ENCODE measurements around the gene HSPA5.
"Not testable (repeated sequence)": the region's sequence is repeated elsewhere in the genome, so short reads cannot be mapped to it uniquely, and the experiment has no call there.

The HSPA5 gene

DNA sequence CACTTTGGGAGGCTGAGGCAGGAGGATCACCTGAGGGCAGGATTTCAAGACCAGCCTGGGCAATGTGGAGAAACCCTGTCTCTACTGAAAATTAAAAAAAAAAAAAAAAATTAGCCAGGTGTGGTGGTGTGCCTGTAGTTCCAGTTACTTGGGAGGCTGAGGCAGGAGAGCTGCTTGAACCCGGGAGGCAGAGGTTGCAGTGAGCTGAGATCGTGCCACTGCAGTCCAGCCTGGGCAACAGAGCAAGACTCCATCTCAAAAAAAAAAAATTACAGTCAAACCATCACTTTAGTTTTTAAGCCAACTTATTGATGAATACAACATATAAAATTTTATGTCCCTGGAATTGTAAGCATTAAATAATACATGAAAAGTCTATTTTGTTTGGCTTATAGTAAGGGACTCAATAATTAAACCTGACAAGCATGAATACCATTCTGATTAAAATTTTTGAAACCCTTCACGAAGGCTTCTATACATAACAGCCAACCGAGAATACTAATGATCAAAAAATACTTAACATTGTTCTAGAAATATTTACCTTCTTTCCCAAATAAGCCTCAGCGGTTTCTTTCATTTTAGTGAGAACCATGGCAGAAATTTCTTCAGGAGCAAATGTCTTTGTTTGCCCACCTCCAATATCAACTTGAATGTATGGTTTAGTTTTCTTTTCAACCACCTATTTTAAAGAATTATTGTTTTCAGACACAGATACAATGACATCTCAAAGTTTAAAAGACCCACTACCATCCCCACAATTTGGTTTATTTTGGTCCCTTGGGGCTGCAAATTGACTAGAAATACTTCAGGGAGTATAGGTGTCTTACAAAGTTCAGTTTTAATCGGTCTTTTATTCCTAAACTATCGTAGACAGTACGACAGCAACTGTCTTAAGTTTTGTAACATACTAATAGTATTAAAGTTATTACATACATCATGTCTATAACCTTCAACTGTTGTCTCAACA lies 1.2 kb downstream of the HSPA5 start:
- no peak for FAIRE-seq
- no peak for TF ChIP-seq TAF1 (IDR thresholded peaks at IDR 0.05; ENCODE audit: borderline replicate concordance, low read depth, low read length)
- no peak for TF ChIP-seq POLR2AphosphoS5 (IDR thresholded peaks at IDR 0.05; ENCODE audit: low read depth, low read length)
- no peak for TF ChIP-seq POLR2A (IDR thresholded peaks at IDR 0.05; ENCODE audit: low read depth, low read length)
- DNase-seq (ENCODE audit: insufficient read length): no peak

DNA sequence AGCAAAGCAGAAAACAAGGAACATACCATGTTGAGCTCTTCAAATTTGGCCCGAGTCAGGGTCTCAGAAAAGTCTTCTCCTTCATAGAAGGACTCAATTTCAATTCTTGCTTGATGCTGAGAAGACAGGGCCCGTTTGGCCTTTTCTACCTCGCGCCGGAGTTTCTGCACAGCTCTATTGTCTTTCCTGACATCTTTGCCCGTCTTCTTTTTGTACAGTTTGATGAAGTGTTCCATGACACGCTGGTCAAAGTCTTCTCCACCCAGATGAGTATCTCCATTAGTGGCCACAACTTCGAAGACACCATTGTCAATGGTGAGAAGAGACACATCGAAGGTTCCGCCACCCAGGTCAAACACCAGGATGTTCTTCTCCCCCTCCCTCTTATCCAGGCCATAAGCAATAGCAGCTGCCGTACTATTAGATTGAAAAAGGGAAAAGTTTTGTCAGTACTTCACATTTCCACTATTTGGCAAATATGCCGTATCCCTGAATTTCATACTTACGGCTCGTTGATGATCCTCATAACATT lies 2.2 kb downstream of the HSPA5 start:
- DNase-seq (ENCODE audit: insufficient read length) (no peak), FAIRE-seq (no peak)
- TF ChIP-seq POLR2A (IDR thresholded peaks at IDR 0.05; ENCODE audit: low read depth, low read length) (no peak), TAF1 (IDR thresholded peaks at IDR 0.05; ENCODE audit: borderline replicate concordance, low read depth, low read length) (no peak), POLR2AphosphoS5 (IDR thresholded peaks at IDR 0.05; ENCODE audit: low read depth, low read length) (no peak)

- DNase-seq (ENCODE audit: insufficient read length) (no peak), FAIRE-seq (no peak)
- TF ChIP-seq POLR2AphosphoS5 (IDR thresholded peaks at IDR 0.05; ENCODE audit: low read depth, low read length) (0 out of 2 replicates have a peak, but pooled peaks have one; percentile 11), TAF1 (IDR thresholded peaks at IDR 0.05; ENCODE audit: borderline replicate concordance, low read depth, low read length) (no peak), POLR2A (IDR thresholded peaks at IDR 0.05; ENCODE audit: low read depth, low read length) (no peak)
Measured at GRCh38 chr9:125238127-125238914, 2.8 kb downstream of the HSPA5 start.

DNA sequence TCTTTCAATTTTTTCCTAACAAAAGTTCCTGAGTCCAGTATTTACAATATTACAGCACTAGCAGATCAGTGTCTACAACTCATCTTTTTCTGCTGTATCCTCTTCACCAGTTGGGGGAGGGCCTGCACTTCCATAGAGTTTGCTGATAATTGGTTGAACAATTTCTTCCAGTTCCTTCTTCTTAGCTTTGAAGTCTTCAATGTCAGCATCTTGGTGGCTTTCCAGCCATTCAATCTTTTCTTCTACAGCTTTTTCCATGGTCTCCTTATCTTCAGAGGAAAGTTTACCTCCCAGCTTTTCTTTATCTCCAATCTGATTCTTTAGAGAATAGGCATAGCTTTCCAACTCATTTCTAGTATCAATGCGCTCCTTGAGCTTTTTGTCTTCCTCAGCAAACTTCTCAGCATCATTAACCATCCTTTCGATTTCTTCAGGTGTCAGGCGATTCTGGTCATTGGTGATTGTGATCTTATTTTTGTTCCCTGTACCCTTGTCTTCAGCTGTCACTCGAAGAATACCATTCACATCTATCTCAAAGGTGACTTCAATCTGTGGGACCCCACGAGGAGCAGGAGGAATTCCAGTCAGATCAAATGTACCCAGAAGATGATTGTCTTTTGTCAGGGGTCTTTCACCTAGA lies 4.5 kb downstream of the HSPA5 start:
- FAIRE-seq; DNase-seq (ENCODE audit: insufficient read length): not testable (repeated sequence)

GRCh38 chr9:125235804-125236519 lies 5.2 kb downstream of the HSPA5 start:
- no peak for TF ChIP-seq POLR2A (IDR thresholded peaks at IDR 0.05; ENCODE audit: low read depth, low read length)
- 0 out of 2 replicates have a peak, but pooled peaks have one; percentile 3 for TF ChIP-seq POLR2AphosphoS5 (IDR thresholded peaks at IDR 0.05; ENCODE audit: low read depth, low read length)
- no peak for TF ChIP-seq TAF1 (IDR thresholded peaks at IDR 0.05; ENCODE audit: borderline replicate concordance, low read depth, low read length)
- no peak for FAIRE-seq
- DNase-seq (ENCODE audit: insufficient read length): no peak

GRCh38 chr9:125234099-125234498 lies 7.0 kb downstream of the HSPA5 start:
- not testable (repeated sequence) for FAIRE-seq; DNase-seq (ENCODE audit: insufficient read length)

GRCh38 chr9:125233678-125234077 lies 7.5 kb downstream of the HSPA5 start:
- no peak for DNase-seq (ENCODE audit: insufficient read length)

DNA sequence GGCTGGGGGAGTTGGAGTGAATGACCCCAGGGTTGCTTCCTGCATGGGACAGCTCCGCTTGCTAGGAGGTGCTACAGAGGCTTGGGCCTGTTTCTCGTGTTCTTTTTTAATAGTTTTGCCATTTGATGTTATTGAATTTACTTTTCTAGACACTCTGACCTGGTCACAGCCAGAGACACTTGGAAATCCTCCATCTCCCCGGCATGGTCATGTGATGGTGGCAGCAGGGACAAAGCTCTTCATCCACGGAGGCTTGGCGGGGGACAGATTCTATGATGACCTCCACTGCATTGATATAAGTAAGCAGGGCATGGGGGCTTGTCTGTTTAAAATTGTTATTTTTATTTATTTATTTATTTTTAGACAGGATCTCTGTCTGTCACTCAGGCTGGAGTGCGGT lies 13.4 kb downstream of the HSPA5 start:
- TF ChIP-seq POLR2A (IDR thresholded peaks at IDR 0.05; ENCODE audit: low read depth, low read length) (no peak), TAF1 (IDR thresholded peaks at IDR 0.05; ENCODE audit: borderline replicate concordance, low read depth, low read length) (no peak), POLR2AphosphoS5 (IDR thresholded peaks at IDR 0.05; ENCODE audit: low read depth, low read length) (no peak)
- no peak for DNase-seq (ENCODE audit: insufficient read length)
- no peak for FAIRE-seq

More at GRCh38 chr9:125233678-125234077, 7.5 kb downstream of the HSPA5 start:
- FAIRE-seq: no peak
- TF ChIP-seq TAF1 (IDR thresholded peaks at IDR 0.05; ENCODE audit: borderline replicate concordance, low read depth, low read length): no peak
- no peak for TF ChIP-seq POLR2A (IDR thresholded peaks at IDR 0.05; ENCODE audit: low read depth, low read length)
- TF ChIP-seq POLR2AphosphoS5 (IDR thresholded peaks at IDR 0.05; ENCODE audit: low read depth, low read length): no peak

DNA sequence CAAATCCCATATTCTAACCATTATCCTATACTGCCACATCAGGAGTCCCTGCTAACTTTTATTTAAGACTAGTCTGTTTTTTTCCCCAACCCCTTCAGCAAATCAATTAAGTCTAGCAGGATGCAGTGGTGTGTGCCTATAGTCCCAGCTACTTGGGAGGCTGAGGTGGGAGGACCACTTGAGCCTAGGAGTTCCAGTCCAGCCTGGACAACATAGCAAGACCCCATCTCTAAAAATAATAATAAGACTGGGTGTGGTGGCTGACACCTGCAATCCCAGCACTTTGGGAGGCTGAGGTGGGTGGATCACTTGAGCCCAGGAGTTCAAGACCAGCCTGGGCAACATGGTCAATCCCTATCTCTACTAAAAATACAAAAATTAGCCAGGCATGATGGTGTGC lies 16.3 kb downstream of the HSPA5 start:
- FAIRE-seq: not testable (repeated sequence)

DNA sequence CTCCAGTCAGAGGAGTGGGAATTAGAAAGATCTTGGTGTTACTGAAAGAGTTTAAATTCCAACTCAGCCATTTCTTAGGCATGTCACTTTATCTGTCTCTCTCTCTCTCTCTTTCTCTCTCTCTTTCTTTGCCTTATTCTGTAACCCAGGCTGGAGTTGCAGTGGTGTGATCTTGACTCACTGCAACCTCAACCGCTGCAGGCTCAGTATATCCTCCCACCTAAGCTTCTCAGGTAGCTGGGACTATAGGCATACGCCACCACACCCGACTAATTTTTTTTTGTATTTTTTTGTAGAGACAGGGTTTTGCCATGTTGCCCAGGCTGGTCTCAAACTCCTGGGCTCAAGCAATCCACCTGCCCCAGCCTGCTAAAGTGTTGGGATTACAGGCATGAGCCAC lies 22.5 kb downstream of the HSPA5 start:
- TF ChIP-seq TAF1 (IDR thresholded peaks at IDR 0.05; ENCODE audit: borderline replicate concordance, low read depth, low read length) (no peak), POLR2AphosphoS5 (IDR thresholded peaks at IDR 0.05; ENCODE audit: low read depth, low read length) (no peak), POLR2A (IDR thresholded peaks at IDR 0.05; ENCODE audit: low read depth, low read length) (no peak)
- FAIRE-seq: no peak
- no peak for DNase-seq (ENCODE audit: insufficient read length)

More for the DNA sequence above, 16.3 kb downstream of the HSPA5 start:
- not testable (repeated sequence) for DNase-seq (ENCODE audit: insufficient read length)

DNA sequence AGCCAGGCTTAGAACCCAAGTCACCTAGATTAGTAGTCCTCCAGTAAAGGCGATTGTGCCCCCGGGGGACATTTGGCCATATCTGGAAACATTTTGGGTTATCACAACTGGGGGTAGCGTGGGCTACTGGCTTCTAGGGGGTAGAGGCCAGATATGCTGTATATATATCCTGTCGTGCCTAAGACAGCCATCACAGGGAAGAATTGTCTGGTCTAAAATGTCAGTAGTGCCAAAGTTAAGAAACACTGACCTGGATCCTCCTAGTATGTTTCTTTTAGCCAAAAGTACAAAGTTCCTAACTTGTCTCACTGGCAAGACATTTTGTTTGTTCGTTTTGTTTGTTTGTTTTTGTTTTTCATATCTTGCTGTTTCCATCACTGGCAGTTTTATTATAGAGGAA lies 27.0 kb downstream of the HSPA5 start:
- no peak for FAIRE-seq
- TF ChIP-seq TAF1 (IDR thresholded peaks at IDR 0.05; ENCODE audit: borderline replicate concordance, low read depth, low read length) (no peak), POLR2AphosphoS5 (IDR thresholded peaks at IDR 0.05; ENCODE audit: low read depth, low read length) (no peak), POLR2A (IDR thresholded peaks at IDR 0.05; ENCODE audit: low read depth, low read length) (no peak)
- DNase-seq (ENCODE audit: insufficient read length): no peak
